Breast epithelium (tissue), 3 donors: ENCODE results near the gene TMEM164.

Source experiments
- CTCF ChIP-seq, 3 donors: fragments of 450-650 bp; IDR thresholded peaks; one replicate each; pipeline ENCODE4 v1.5.1; 2016 to 2017; ENCODE audit warnings: antibody characterized with exemption in 3 of 3, mild to moderate bottlenecking in 3 of 3, moderate library complexity in 3 of 3
- POLR2A ChIP-seq: fragments of 450-650 bp; IDR thresholded peaks from one replicate; pipeline ENCODE4 v1.6.1; 2016; ENCODE audit warnings: antibody characterized with exemption, mild to moderate bottlenecking, moderate library complexity

- TF ChIP-seq CTCF (IDR thresholded peaks at IDR 0.05) (no peak), POLR2A (no peak)
Measured at GRCh38 chrX:110046971-110047370, 44.1 kb downstream of the TMEM164 start.
